ENCODE data around the gene TMC3. TPM values are rescaled to one million over a fixed set of nuclear protein-coding genes. Genes with fewer than 3 reads are reported as not detected.

The TMC3 gene
- total RNA-seq, 3 donors from 2014 or later = 0.95 TPM; not detected in 2

GRCh38 chr15:81338170-81339007, 35.6 kb downstream of the TMC3 start:
- TF ChIP-seq CTCF (IDR thresholded peaks at IDR 0.05) = no peak
- Histone ChIP-seq H3K36me3 (ENCODE audit: low read depth) (no peaks in the 10 kb centered on the region), H3K4me3 (no peak overlapping the region), H3K4me1 (ENCODE audit: low read depth) (peaks cover 6% of the 10 kb centered on the region), H3K9me3 (no peaks in the 10 kb centered on the region)
- peak; percentile 13 for ATAC-seq
- intact Hi-C loops (cut with DNase I, micrococcal nuclease) = loop anchor here in 1 of 2 donors (10.0 kb wide), 1 partner anchor 64 kb away; no protein-coding TSS in a partner anchor
- peak in 1 of 3 donors; percentile 26 for DNase-seq

GRCh38 chr15:81337713-81338157, 36.3 kb downstream of the TMC3 start:
- H3K4me1 ChIP-seq (ENCODE audit: low read depth) = peaks cover 6% of the 10 kb centered on the region
- ATAC-seq (no peak), DNase-seq (no peak)
- no peaks in the 10 kb centered on the region for H3K9me3 ChIP-seq
- TF ChIP-seq CTCF (IDR thresholded peaks at IDR 0.05) = no peak
- no peak overlapping the region for H3K4me3 ChIP-seq
- intact Hi-C loops (cut with DNase I, micrococcal nuclease) = loop anchor here in 1 of 2 donors (10.0 kb wide), 1 partner anchor 63 kb away; no protein-coding TSS in a partner anchor
- no peaks in the 10 kb centered on the region for H3K36me3 ChIP-seq (ENCODE audit: low read depth)

GRCh38 chr15:81337241-81337640, 36.8 kb downstream of the TMC3 start:
- no peak overlapping the region for H3K4me3 ChIP-seq
- H3K4me1 ChIP-seq (ENCODE audit: low read depth) = peaks cover 6% of the 10 kb centered on the region
- H3K9me3 ChIP-seq = no peaks in the 10 kb centered on the region
- no peaks in the 10 kb centered on the region for H3K36me3 ChIP-seq (ENCODE audit: low read depth)
- intact Hi-C loops (cut with DNase I, micrococcal nuclease) = loop anchor here in 1 of 2 donors (10.0 kb wide), 1 partner anchor 62 kb away; no protein-coding TSS in a partner anchor
- TF ChIP-seq CTCF (IDR thresholded peaks at IDR 0.05) = no peak
- no peak for ATAC-seq
- no peak for DNase-seq

GRCh38 chr15:81336568-81336967, 37.4 kb downstream of the TMC3 start:
- no peaks in the 10 kb centered on the region for H3K9me3 ChIP-seq
- no peak for TF ChIP-seq CTCF (IDR thresholded peaks at IDR 0.05)
- H3K36me3 ChIP-seq (ENCODE audit: low read depth) = no peaks in the 10 kb centered on the region
- ATAC-seq (peak; percentile 24), DNase-seq (peak in 1 of 3 donors; percentile 52)
- intact Hi-C loops (cut with DNase I, micrococcal nuclease) = loop anchor here in 1 of 2 donors (10.0 kb wide), 1 partner anchor 62 kb away; no protein-coding TSS in a partner anchor
- peaks cover 6% of the 10 kb centered on the region for H3K4me1 ChIP-seq (ENCODE audit: low read depth)
- no peak overlapping the region for H3K4me3 ChIP-seq

GRCh38 chr15:81335631-81336030, 38.4 kb downstream of the TMC3 start:
- H3K4me1 ChIP-seq (ENCODE audit: low read depth) = peaks cover 6% of the 10 kb centered on the region
- intact Hi-C loops (cut with DNase I, micrococcal nuclease) = loop anchor here in 1 of 2 donors (10.0 kb wide), 1 partner anchor 61 kb away; no protein-coding TSS in a partner anchor
- TF ChIP-seq CTCF (IDR thresholded peaks at IDR 0.05) = no peak
- H3K36me3 ChIP-seq (ENCODE audit: low read depth) = no peaks in the 10 kb centered on the region
- H3K4me3 ChIP-seq = no peak overlapping the region
- ATAC-seq = no peak
- no peaks in the 10 kb centered on the region for H3K9me3 ChIP-seq
- DNase-seq = no peak

All from mucosa of descending colon (tissue), 3 donors.